Right forelimb (tissue), 1 donor: Measurements from ENCODE around the gene PANK1.
"Not testable (repeated sequence)": the region's sequence is repeated elsewhere in the genome, so short reads cannot be mapped to it uniquely, and the experiment has no call there.

ENCODE experiments used
- DNase-seq: peaks from one replicate; pipeline ENCODE4 v3.0.0-alpha.2; 2018

PANK1 gene

GRCh38 chr10:89651916-89652573, 7.0 kb upstream of the PANK1 start:
- no peak for DNase-seq

- no peak for DNase-seq
These were observed 6.3 kb upstream of the PANK1 start for GRCh38 chr10:89651205-89651915.

- DNase-seq = no peak
These were observed 4.0 kb upstream of the PANK1 start for GRCh38 chr10:89649051-89649450.

- no peak for DNase-seq
These were observed 3.0 kb upstream of the PANK1 start for GRCh38 chr10:89648074-89648473.

GRCh38 chr10:89646889-89647657, 2.0 kb upstream of the PANK1 start:
- no peak for DNase-seq

- DNase-seq = no peak
These were observed 715 bp upstream of the PANK1 start for GRCh38 chr10:89645742-89646172.

- no peak for DNase-seq
These were observed 413 bp downstream of the PANK1 start for GRCh38 chr10:89644691-89644966.

GRCh38 chr10:89643812-89644690, 991 bp downstream of the PANK1 start:
- peak; percentile 84 for DNase-seq

- no peak for DNase-seq
These were observed 1.6 kb downstream of the PANK1 start for GRCh38 chr10:89643431-89643811.

GRCh38 chr10:89642193-89642592, 2.8 kb downstream of the PANK1 start:
- no peak for DNase-seq

GRCh38 chr10:89640241-89640640, 4.8 kb downstream of the PANK1 start:
- DNase-seq = no peak

GRCh38 chr10:89639326-89639725, 5.7 kb downstream of the PANK1 start:
- DNase-seq = no peak

GRCh38 chr10:89637113-89637512, 7.9 kb downstream of the PANK1 start:
- no peak for DNase-seq

GRCh38 chr10:89634637-89635036, 10.4 kb downstream of the PANK1 start:
- DNase-seq = no peak

- DNase-seq = no peak
These were observed 11.6 kb downstream of the PANK1 start for GRCh38 chr10:89633484-89633883.

- no peak for DNase-seq
These were observed 12.2 kb downstream of the PANK1 start for GRCh38 chr10:89632824-89633223.

GRCh38 chr10:89627830-89628229, 17.2 kb downstream of the PANK1 start:
- no peak for DNase-seq

GRCh38 chr10:89625041-89625765, 19.8 kb downstream of the PANK1 start:
- DNase-seq = no peak

- no peak for DNase-seq
These were observed 21.0 kb downstream of the PANK1 start for GRCh38 chr10:89624020-89624419.

GRCh38 chr10:89622151-89622550, 22.9 kb downstream of the PANK1 start:
- DNase-seq = no peak

- no peak for DNase-seq
These were observed 23.6 kb downstream of the PANK1 start for GRCh38 chr10:89621438-89621837.

- DNase-seq = not testable (repeated sequence)
These were observed 24.7 kb downstream of the PANK1 start for GRCh38 chr10:89620296-89620695.
